H9 (cell line): ENCODE results near the gene CDH13. TPM values are rescaled to one million over a fixed set of nuclear protein-coding genes. Genes with fewer than 3 reads are reported as not detected.

ENCODE experiments used
- DNase-seq: peaks from one replicate; pipeline ENCODE4 v3.0.0-alpha.2; 2017
- H2AFZ ChIP-seq: one replicate; pipeline ENCODE4 v1.6.1; 2013; ENCODE audit warnings: mild to moderate bottlenecking, low read length, control low read depth, moderate library complexity
- H2AK5ac ChIP-seq: 2 replicates; pipeline ENCODE4 v1.6.1; 2013; ENCODE audit warnings: low read length, control low read depth, mixed read lengths; ENCODE audit not compliant: insufficient read length
- H2BK120ac ChIP-seq: one replicate; pipeline ENCODE4 v1.6.1; 2013; ENCODE audit warnings: low read depth, mild to moderate bottlenecking, low read length, control low read depth, inconsistent platforms; ENCODE audit not compliant: poor library complexity, severe bottlenecking
- H2BK12ac ChIP-seq: 2 replicates; pipeline ENCODE4 v1.6.1; 2013; ENCODE audit warnings: low read length, control low read depth, mixed read lengths, low read depth; ENCODE audit not compliant: insufficient read length
- H2BK15ac ChIP-seq: 2 replicates; pipeline ENCODE4 v1.6.1; 2013; ENCODE audit warnings: low read depth, low read length, control low read depth
- H2BK20ac ChIP-seq: one replicate; pipeline ENCODE4 v1.6.1; 2013; ENCODE audit warnings: low read depth, mild to moderate bottlenecking, low read length, control low read depth, inconsistent platforms; ENCODE audit not compliant: poor library complexity, severe bottlenecking
- H2BK5ac ChIP-seq: 2 replicates; pipeline ENCODE4 v1.6.1; 2013; ENCODE audit warnings: low read length, control low read depth, mixed read lengths; ENCODE audit not compliant: insufficient read length
- H3K14ac ChIP-seq: 2 replicates; pipeline ENCODE4 v1.6.1; 2013; ENCODE audit warnings: low read length, control low read depth; ENCODE audit not compliant: insufficient read depth
- H3K18ac ChIP-seq: 2 replicates; pipeline ENCODE4 v1.6.1; 2013; ENCODE audit warnings: low read depth, mild to moderate bottlenecking, mixed read lengths, low read length, control low read depth; ENCODE audit not compliant: insufficient read length
- H3K23ac ChIP-seq: 2 replicates; pipeline ENCODE4 v1.6.1; 2013; ENCODE audit warnings: low read length, control low read depth, mixed read lengths, low read depth; ENCODE audit not compliant: insufficient read length
- H3K23me2 ChIP-seq: 2 replicates; pipeline ENCODE4 v1.6.1; 2013; ENCODE audit warnings: low read depth, mild to moderate bottlenecking, mixed read lengths, low read length, control low read depth; ENCODE audit not compliant: insufficient read length, poor library complexity, severe bottlenecking
- H3K27ac ChIP-seq: 2 replicates; pipeline ENCODE4 v1.5.1; 2013; ENCODE audit warnings: low read length, control low read depth, mixed read lengths, low read depth; ENCODE audit not compliant: insufficient read length
- H3K27me3 ChIP-seq: 2 replicates; pipeline ENCODE4 v1.6.1; 2013; ENCODE audit warnings: low read length, control low read depth, inconsistent platforms; ENCODE audit not compliant: insufficient read depth
- H3K4ac ChIP-seq: 2 replicates; pipeline ENCODE4 v1.6.1; 2013; ENCODE audit warnings: low read depth, mild to moderate bottlenecking, control low read depth, inconsistent platforms, low read length, moderate library complexity
- H3K4me1 ChIP-seq: 2 replicates; pipeline ENCODE4 v1.6.1; 2013; ENCODE audit warnings: low read length, control low read depth, inconsistent platforms; ENCODE audit not compliant: insufficient read depth
- H3K4me2 ChIP-seq: 2 replicates; pipeline ENCODE4 v1.6.1; 2013; ENCODE audit warnings: low read length, control low read depth, mixed read lengths; ENCODE audit not compliant: insufficient read length, insufficient read depth
- H3K56ac ChIP-seq: 2 replicates; pipeline ENCODE4 v1.6.1; 2013; ENCODE audit warnings: low read depth, mild to moderate bottlenecking, mixed read lengths, low read length, control low read depth; ENCODE audit not compliant: insufficient read length
- H3K79me1 ChIP-seq: 2 replicates; pipeline ENCODE4 v1.6.1; 2013; ENCODE audit warnings: low read depth, mild to moderate bottlenecking, moderate library complexity, low read length, control low read depth, inconsistent platforms; ENCODE audit not compliant: insufficient read depth, poor library complexity, severe bottlenecking
- H3K79me2 ChIP-seq: 2 replicates; pipeline ENCODE4 v1.6.1; 2013; ENCODE audit warnings: low read length, control low read depth, inconsistent platforms; ENCODE audit not compliant: insufficient read depth
- H3K9ac ChIP-seq: 2 replicates; pipeline ENCODE4 v1.6.1; 2013; ENCODE audit warnings: low read length, control low read depth, mixed read lengths; ENCODE audit not compliant: insufficient read length; ENCODE audit errors: extremely low read depth
- H3K9me3 ChIP-seq: one replicate; pipeline ENCODE4 v1.6.1; 2013; ENCODE audit warnings: low read depth, low read length, inconsistent platforms; ENCODE audit not compliant: control insufficient read depth
- H3T11ph ChIP-seq: one replicate; pipeline ENCODE4 v1.6.1; 2013; ENCODE audit warnings: mild to moderate bottlenecking, low read length, control low read depth, inconsistent platforms
- H4K20me1 ChIP-seq: one replicate; pipeline ENCODE4 v1.6.1; 2013; ENCODE audit not compliant: control insufficient read depth, insufficient read length, insufficient read depth
- H4K5ac ChIP-seq: 2 replicates; pipeline ENCODE4 v1.6.1; 2013; ENCODE audit warnings: low read depth, mild to moderate bottlenecking, mixed read lengths, low read length, control low read depth; ENCODE audit not compliant: insufficient read length
- H4K8ac ChIP-seq: replicated peaks from 2 replicates; pipeline ENCODE4 v1.6.1; 2013; ENCODE audit warnings: low read length, control low read depth, mixed read lengths, low read depth; ENCODE audit not compliant: insufficient read length
- H4K91ac ChIP-seq: 2 replicates; pipeline ENCODE4 v1.6.1; 2013; ENCODE audit warnings: low read depth, mild to moderate bottlenecking, moderate library complexity, mixed read lengths, low read length, control low read depth; ENCODE audit not compliant: insufficient read length
- H3K27ac Mint-ChIP-seq, 3 experiments: 2 replicates in 2 of 3; 3 replicates in 1 of 3; pipeline ENCODE4 v1.8.0; 2020 to 2021; ENCODE audit warnings: mixed read lengths in 3 of 3, mild to moderate bottlenecking in 1 of 3, moderate library complexity in 1 of 3
- H3K27me3 Mint-ChIP-seq: 2 replicates; pipeline ENCODE4 v1.8.0; 2021; ENCODE audit warnings: low read depth, mild to moderate bottlenecking, moderate library complexity, mixed read lengths
- H3K36me3 Mint-ChIP-seq, 3 experiments: 2 replicates in 2 of 3; 3 replicates in 1 of 3; pipeline ENCODE4 v1.8.0; 2020 to 2021; ENCODE audit warnings: low read depth in 3 of 3, mixed read lengths in 3 of 3; ENCODE audit not compliant: insufficient read depth in 1 of 3
- H3K4me1 Mint-ChIP-seq, 2 experiments: 2 replicates each; pipeline ENCODE4 v1.8.0; 2020; ENCODE audit warnings: mixed read lengths in 2 of 2
- H3K4me3 Mint-ChIP-seq, 2 experiments: 2 replicates in 1 of 2; 3 replicates in 1 of 2; pipeline ENCODE4 v1.8.0; 2020 to 2021; ENCODE audit warnings: mild to moderate bottlenecking in 2 of 2, mixed read lengths in 2 of 2, moderate library complexity in 1 of 2
- H3K9me3 Mint-ChIP-seq, 2 experiments: 2 replicates in 1 of 2; 3 replicates in 1 of 2; pipeline ENCODE4 v1.8.0; 2020; ENCODE audit warnings: mild to moderate bottlenecking in 2 of 2, mixed read lengths in 2 of 2, moderate library complexity in 1 of 2
- CTCF ChIP-seq: fragments of 200-600 bp; sonication (generic); conservative IDR thresholded peaks from 3 replicates; pipeline ENCODE4 v1.8.0; 2021; ENCODE audit warnings: antibody characterized with exemption, mild to moderate bottlenecking
- WGBS: extraction: QIAGEN DNeasy Blood & Tissue Kit; methylation state at CpG from one replicate; pipeline ENCODE4 v1.1.7; 2013; ENCODE audit warnings: missing lambda C conversion rate, low lambda C conversion rate, mixed read lengths; ENCODE audit not compliant: insufficient read length; ENCODE audit errors: extremely low coverage; 5-methylcytosine and 5-hydroxymethylcytosine counted together
- total RNA-seq: library from RNA; stranded (reverse); gene quantifications from 2 replicates; pipeline ENCODE4 v1.2.1, GENCODE V29; 2021

Gene CDH13
- total RNA-seq, 1 experiment from 2014 or later: 1.5 TPM

DNA sequence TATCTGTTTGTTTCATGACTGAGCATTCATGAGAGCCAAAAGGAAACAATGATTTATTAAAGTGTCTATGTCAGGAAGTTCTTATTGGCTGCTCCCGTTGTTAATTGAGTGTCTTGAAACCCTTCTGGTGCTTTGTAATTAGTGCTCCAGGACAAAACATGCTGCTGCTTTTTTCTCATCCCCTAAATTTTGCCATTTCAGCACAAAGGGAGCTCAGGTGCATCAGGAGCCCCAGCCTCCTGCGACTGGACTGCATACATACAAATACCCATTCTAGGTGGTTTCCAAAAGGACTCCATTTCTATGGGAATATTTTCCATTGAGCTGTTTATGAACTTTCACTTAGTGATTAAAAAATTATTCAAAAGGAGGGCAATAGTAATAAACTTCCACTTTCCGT lies 354.0 kb downstream of the CDH13 start:
- H2BK12ac ChIP-seq: no peak overlapping the region
- H3T11ph ChIP-seq: no peak overlapping the region
- H3K4ac ChIP-seq: no peak overlapping the region
- no peak for TF ChIP-seq CTCF
- H3K56ac ChIP-seq: no peak overlapping the region
- H3K18ac ChIP-seq: no peak overlapping the region
- no peak overlapping the region for H2BK15ac ChIP-seq
- H3K9me3 ChIP-seq: no peaks in the 10 kb centered on the region
- Mint-ChIP-seq H3K4me3 (no peak overlapping the region), H3K27ac (no peak overlapping the region), H3K4me1 (peaks cover 0 to 1% of the 10 kb centered on the region in 2 experiments; a peak in 2 of 4 replicates), H3K36me3 (peaks cover 9 to 14% (median 14%) of the 10 kb centered on the region in 3 experiments; a peak in 5 of 7 replicates), H3K9me3 (peaks cover 10 to 17% of the 10 kb centered on the region in 2 experiments), H3K27me3 (peaks cover 2% of the 10 kb centered on the region)
- H3K27me3 ChIP-seq: no peaks in the 10 kb centered on the region
- no CpG with 5 or more reads among the region's 3 CpGs for WGBS
- H2BK20ac ChIP-seq: no peak overlapping the region
- H3K23me2 ChIP-seq: no peaks in the 10 kb centered on the region
- H4K5ac ChIP-seq: no peak overlapping the region
- H3K4me1 ChIP-seq: no peaks in the 10 kb centered on the region
- no peak overlapping the region for H3K9ac ChIP-seq
- no peak overlapping the region for H3K4me2 ChIP-seq
- no peak overlapping the region for H3K27ac ChIP-seq
- no peak overlapping the region for H2AFZ ChIP-seq
- H3K79me1 ChIP-seq: no peaks in the 10 kb centered on the region
- DNase-seq: no peak
- no peak overlapping the region for H3K23ac ChIP-seq
- H4K20me1 ChIP-seq: no peaks in the 10 kb centered on the region
- no peak overlapping the region for H2BK5ac ChIP-seq
- no peak overlapping the region for H4K8ac ChIP-seq
- no peak overlapping the region for H2AK5ac ChIP-seq
- H2BK120ac ChIP-seq: no peak overlapping the region
- no peaks in the 10 kb centered on the region for H3K79me2 ChIP-seq
- H4K91ac ChIP-seq: no peak overlapping the region
- no peak overlapping the region for H3K14ac ChIP-seq
